Peyer's patch (tissue), 4 donors: ENCODE results near the gene IGF2BP1. TPM values are rescaled to one million over a fixed set of nuclear protein-coding genes. Genes with fewer than 3 reads are reported as not detected.
A peak's percentile ranks its signal among the peaks of the same experiment; 100 is the strongest.

ENCODE experiments used
- DNase-seq, 3 donors: peaks; one replicate each; pipeline ENCODE4 v3.0.0-alpha.2; 2017 to 2019
- H3K27ac ChIP-seq, 4 donors: fragments of 200-600 bp; sonication (generic); one replicate each; pipeline ENCODE4 v1.5.1; 2016 to 2019
- H3K27me3 ChIP-seq, 2 donors: fragments of 200-600 bp; sonication (generic); one replicate each; pipeline ENCODE4 v1.5.1; 2019
- H3K36me3 ChIP-seq, 3 donors: fragments of 200-600 bp; sonication (generic); one replicate each; pipeline ENCODE4 v1.5.1; 2016 to 2019
- H3K4me1 ChIP-seq, 4 donors: fragments of 200-600 bp; sonication (generic); one replicate each; pipeline ENCODE4 v1.5.1; 2016 to 2019
- H3K4me3 ChIP-seq, 4 donors: fragments of 200-600 bp; sonication (generic); 1 replicate in 3 of 4; 2 replicates in 1 of 4; pipeline ENCODE4 v1.5.1; 2016 to 2019; ENCODE audit warnings: mild to moderate bottlenecking in 1 of 4
- H3K9me3 ChIP-seq, 4 donors: fragments of 200-600 bp; sonication (generic); one replicate each; pipeline ENCODE4 v1.5.1; 2016 to 2019; ENCODE audit warnings: mild to moderate bottlenecking in 1 of 4
- POLR2A ChIP-seq, 2 donors: fragments of 450-650 bp; IDR thresholded peaks; one replicate each; pipeline ENCODE4 v1.5.1; 2017; ENCODE audit warnings: antibody characterized with exemption in 2 of 2, mild to moderate bottlenecking in 2 of 2, moderate library complexity in 2 of 2
- total RNA-seq, 4 donors: library from RNA; depleted of rRNA; stranded (reverse); fragments of >200 nt; gene quantifications; one replicate each; pipeline ENCODE4 v1.1.0, GENCODE V29; 2016
- TF ChIP-seq, protein P1 (sequence below), 6 experiments: fragments of 450-650 bp in 4 of 6; fragments of 200-600 bp in 2 of 6; sonication (generic) in 1 of 6; IDR thresholded peaks; one replicate each; pipeline ENCODE4 v1.5.1; 2017 to 2019; ENCODE audit warnings: antibody characterized with exemption in 6 of 6, mild to moderate bottlenecking in 3 of 6, moderate library complexity in 1 of 6

The IGF2BP1 gene
- total RNA-seq, result under 1 TPM in 1 of 4 donors, not detected in 3; 0.54 TPM

DNA sequence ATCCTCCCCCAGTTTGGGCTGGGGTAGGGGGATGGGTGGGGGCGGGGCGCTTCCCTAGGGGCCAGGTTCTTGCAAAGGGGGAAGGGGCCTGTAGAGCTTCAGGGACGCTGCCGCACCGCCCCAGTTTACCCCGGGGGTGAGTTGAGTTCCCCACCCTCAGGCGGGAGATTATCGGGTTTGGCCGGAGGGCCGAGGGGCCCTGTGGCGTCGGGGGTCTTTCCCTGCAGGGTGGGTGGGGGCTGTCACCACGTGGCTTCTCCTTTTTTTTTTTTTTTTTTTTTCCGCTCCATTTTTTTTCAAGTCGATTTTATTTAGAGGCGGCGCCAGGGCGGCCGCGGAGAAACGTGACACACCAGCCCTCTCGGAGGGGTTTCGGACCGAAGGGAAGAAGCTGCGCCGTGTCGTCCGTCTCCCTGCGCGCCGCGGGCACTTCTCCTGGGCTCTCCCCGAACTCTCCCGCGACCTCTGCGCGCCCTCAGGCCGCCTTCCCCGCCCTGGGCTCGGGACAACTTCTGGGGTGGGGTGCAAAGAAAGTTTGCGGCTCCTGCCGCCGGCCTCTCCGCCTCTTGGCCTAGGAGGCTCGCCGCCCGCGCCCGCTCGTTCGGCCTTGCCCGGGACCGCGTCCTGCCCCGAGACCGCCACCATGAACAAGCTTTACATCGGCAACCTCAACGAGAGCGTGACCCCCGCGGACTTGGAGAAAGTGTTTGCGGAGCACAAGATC lies at the start of gene IGF2BP1:
IGF2BP1 (plus strand) TSS at position 283 of the 724 bp plus-strand sequence; CDS start at position 644, 361 bp downstream.
- Histone ChIP-seq H3K27me3 (peaks cover 0 to 70% of the 10 kb centered on the region in 2 donors), H3K4me3 (peak within 1 kb of the TSS in 3 of 4 donors; percentile 34 to 40 (median 40)), H3K4me1 (peaks cover 3 to 32% (median 19%) of the 10 kb centered on the region in 4 donors), H3K9me3 (no peaks in the 10 kb centered on the region), H3K27ac (no peak within 1 kb of the TSS), H3K36me3 (no peaks in the 10 kb centered on the region)
- peak in 1 of 3 donors; percentile 57 for DNase-seq
- no peak for TF ChIP-seq POLR2A (IDR thresholded peaks at IDR 0.05)
- TF ChIP-seq, protein P1, sequence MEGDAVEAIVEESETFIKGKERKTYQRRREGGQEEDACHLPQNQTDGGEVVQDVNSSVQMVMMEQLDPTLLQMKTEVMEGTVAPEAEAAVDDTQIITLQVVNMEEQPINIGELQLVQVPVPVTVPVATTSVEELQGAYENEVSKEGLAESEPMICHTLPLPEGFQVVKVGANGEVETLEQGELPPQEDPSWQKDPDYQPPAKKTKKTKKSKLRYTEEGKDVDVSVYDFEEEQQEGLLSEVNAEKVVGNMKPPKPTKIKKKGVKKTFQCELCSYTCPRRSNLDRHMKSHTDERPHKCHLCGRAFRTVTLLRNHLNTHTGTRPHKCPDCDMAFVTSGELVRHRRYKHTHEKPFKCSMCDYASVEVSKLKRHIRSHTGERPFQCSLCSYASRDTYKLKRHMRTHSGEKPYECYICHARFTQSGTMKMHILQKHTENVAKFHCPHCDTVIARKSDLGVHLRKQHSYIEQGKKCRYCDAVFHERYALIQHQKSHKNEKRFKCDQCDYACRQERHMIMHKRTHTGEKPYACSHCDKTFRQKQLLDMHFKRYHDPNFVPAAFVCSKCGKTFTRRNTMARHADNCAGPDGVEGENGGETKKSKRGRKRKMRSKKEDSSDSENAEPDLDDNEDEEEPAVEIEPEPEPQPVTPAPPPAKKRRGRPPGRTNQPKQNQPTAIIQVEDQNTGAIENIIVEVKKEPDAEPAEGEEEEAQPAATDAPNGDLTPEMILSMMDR (IDR thresholded peaks at IDR 0.05), result no peak

DNA sequence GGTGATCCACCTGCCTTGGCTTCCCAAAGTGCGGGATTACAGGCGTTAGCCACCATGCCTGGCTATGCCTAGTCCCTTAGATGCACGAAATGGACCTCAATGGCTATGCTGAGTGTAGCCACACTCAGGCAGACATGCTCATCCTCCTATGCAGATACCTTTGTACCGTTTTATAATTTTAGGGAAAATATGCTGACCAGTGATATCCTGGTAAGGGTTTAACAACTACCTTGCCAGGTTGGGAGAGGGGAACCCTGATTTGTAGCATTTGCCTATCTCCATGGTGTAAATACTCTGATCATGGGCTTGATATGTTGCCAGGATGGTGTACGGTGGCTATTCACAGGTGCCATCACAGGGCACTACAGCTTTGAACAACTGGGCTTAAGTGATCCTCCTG lies 45.6 kb upstream of the IGF2BP1 start:
- no peak overlapping the region for H3K4me3 ChIP-seq
- no peaks in the 10 kb centered on the region for H3K36me3 ChIP-seq
- H3K4me1 ChIP-seq, result no peaks in the 10 kb centered on the region
- TF ChIP-seq, protein P1 (IDR thresholded peaks at IDR 0.05), result no peak
- no peak for TF ChIP-seq POLR2A (IDR thresholded peaks at IDR 0.05)
- DNase-seq, result no peak
- H3K27ac ChIP-seq, result no peak overlapping the region
- H3K9me3 ChIP-seq, result no peaks in the 10 kb centered on the region
- H3K27me3 ChIP-seq, result no peaks in the 10 kb centered on the region

DNA sequence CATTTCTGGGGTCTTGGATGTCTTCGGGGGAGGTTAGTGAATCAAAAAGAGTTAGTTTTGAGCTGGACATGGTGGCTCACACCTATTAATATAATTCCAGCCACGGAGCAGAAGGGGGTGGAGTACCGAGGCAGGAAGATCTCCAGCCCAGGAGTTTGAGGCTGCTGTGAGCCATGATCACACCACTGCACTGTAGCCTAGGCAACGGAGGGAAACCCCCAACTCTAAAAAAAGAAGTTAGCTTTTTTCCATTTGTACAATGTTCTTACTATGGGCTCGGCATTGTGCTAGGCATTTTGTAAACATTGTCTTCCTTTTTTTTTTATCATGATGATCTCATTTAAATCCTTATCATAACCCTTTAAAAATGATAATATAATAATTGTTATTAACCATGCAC lies 44.3 kb upstream of the IGF2BP1 start:
- H3K4me3 ChIP-seq, result no peak overlapping the region
- no peaks in the 10 kb centered on the region for H3K4me1 ChIP-seq
- TF ChIP-seq, protein P1 (IDR thresholded peaks at IDR 0.05), result no peak
- no peak for TF ChIP-seq POLR2A (IDR thresholded peaks at IDR 0.05)
- no peaks in the 10 kb centered on the region for H3K36me3 ChIP-seq
- no peak for DNase-seq
- H3K9me3 ChIP-seq, result no peaks in the 10 kb centered on the region
- no peak overlapping the region for H3K27ac ChIP-seq
- H3K27me3 ChIP-seq, result no peaks in the 10 kb centered on the region

DNA sequence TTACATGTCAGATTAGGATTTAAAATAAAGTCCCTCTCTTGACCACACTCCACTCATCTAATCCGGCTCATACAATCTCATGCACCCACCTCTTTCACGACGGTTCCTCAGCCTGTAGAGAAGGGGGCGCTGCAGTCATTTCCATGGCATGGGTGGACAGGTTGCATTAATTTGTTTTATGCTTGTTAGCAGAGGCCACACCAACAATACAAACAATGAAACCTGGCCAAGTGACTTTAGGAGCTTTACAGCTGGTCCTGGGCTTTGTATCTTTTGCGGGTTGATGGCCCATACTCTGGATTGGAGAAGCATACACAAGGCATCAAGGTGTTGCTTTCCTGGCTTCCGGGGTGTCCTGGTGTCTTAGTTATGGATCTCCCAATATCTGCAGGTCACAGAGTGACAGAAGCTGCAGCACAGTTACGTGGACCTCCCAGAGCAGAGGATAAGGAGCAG lies 42.9 kb upstream of the IGF2BP1 start:
- Histone ChIP-seq H3K27me3 (no peaks in the 10 kb centered on the region), H3K9me3 (no peaks in the 10 kb centered on the region), H3K4me3 (no peak overlapping the region), H3K4me1 (no peaks in the 10 kb centered on the region), H3K36me3 (no peaks in the 10 kb centered on the region), H3K27ac (no peak overlapping the region)
- no peak for DNase-seq
- no peak for TF ChIP-seq POLR2A (IDR thresholded peaks at IDR 0.05)
- TF ChIP-seq, protein P1 (IDR thresholded peaks at IDR 0.05), result peak in 3 of 6 experiments; percentile 14 to 27 (median 15)

DNA sequence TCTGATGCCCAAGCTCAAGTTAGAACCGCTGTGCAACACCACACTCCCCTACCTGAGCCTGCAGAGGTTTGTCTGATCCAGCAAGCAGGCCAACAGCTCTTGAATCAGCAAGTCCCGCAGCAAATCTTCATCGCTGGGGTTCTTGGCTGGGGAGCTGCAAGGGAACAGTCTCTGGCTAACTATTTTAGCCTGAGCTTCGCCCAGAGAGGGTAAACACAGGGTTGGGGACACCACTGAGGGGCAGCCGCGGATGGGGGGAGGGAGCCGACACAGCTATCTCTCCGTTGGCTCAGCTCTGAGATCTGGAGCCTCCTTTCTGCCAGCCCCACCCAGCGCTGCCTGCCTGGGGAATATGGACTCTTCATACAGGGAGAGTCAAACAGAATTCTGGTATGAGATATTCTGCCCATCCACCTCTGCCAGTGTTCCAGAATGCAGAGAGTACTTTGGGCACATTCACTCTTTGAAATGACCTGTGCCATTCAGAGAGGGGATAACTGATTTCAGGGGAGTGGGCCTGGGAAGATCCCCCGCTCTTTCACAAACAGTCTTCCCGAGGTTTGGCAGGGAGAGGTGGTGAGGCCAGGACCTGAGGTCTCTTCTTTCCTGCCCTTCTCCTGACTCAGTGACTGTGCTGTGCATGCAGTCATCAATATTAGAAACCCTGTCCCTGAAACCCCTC lies 36.2 kb upstream of the IGF2BP1 start:
- H3K4me3 ChIP-seq, result no peak overlapping the region
- no peaks in the 10 kb centered on the region for H3K36me3 ChIP-seq
- DNase-seq, result no peak
- TF ChIP-seq POLR2A (IDR thresholded peaks at IDR 0.05), result no peak
- TF ChIP-seq, protein P1 (IDR thresholded peaks at IDR 0.05), result no peak
- H3K4me1 ChIP-seq, result no peaks in the 10 kb centered on the region
- H3K27me3 ChIP-seq, result no peaks in the 10 kb centered on the region
- no peaks in the 10 kb centered on the region for H3K9me3 ChIP-seq
- no peak overlapping the region for H3K27ac ChIP-seq
